Measurements from ENCODE around the gene PHKA2.

PHKA2 gene

GRCh38 chrX:18892899-18893298 is 91.0 kb downstream of the PHKA2 start:
- H3K4me2 ChIP-seq (ENCODE audit: low read depth, low read length, poor library complexity, severe bottlenecking) = no peak overlapping the region
- no peaks in the 10 kb centered on the region for H4K20me1 ChIP-seq (ENCODE audit: insufficient read depth, low read length, poor library complexity, severe bottlenecking)
- H3K4me1 ChIP-seq (ENCODE audit: insufficient read depth, low read length, poor library complexity, severe bottlenecking) = no peaks in the 10 kb centered on the region
- H3K36me3 ChIP-seq (ENCODE audit: insufficient read depth, low read length) = no peaks in the 10 kb centered on the region; the same call in 1 of the 2 replicates
- H3F3A ChIP-seq (ENCODE audit: low read depth) = no peaks in the 10 kb centered on the region
- H3K27me3 ChIP-seq (ENCODE audit: insufficient read depth, low read length, poor library complexity, severe bottlenecking) = no peaks in the 10 kb centered on the region
- no peak overlapping the region for H3K4me3 ChIP-seq (ENCODE audit: low read length, poor library complexity, severe bottlenecking)
- no peaks in the 10 kb centered on the region for H3K9me3 ChIP-seq (ENCODE audit: insufficient read depth, low read depth, low read length)
- H3K9me2 ChIP-seq (replicated peaks; ENCODE audit: low read depth, low read length) = no peaks in the 10 kb centered on the region
- H3K79me2 ChIP-seq (ENCODE audit: insufficient read depth, low read length) = no peaks in the 10 kb centered on the region
- no peak overlapping the region for H3K9ac ChIP-seq (ENCODE audit: low read depth, low read length, poor library complexity, severe bottlenecking)
- no peak for TF ChIP-seq CTCF (conservative IDR thresholded peaks at IDR 0.05; ENCODE audit: low read length)
- TF ChIP-seq EZH2phosphoT487 (IDR thresholded peaks at IDR 0.05; ENCODE audit: borderline replicate concordance) = no peak
- H2AFZ ChIP-seq (ENCODE audit: low read length) = no peak overlapping the region

GRCh38 chrX:18891548-18891945 is 92.4 kb downstream of the PHKA2 start:
- Histone ChIP-seq H2AFZ (ENCODE audit: low read length) (no peak overlapping the region), H3K9ac (ENCODE audit: low read depth, low read length, poor library complexity, severe bottlenecking) (no peak overlapping the region), H3F3A (ENCODE audit: low read depth) (no peaks in the 10 kb centered on the region), H3K36me3 (ENCODE audit: insufficient read depth, low read length) (no peaks in the 10 kb centered on the region; the same call in 1 of the 2 replicates), H3K9me3 (ENCODE audit: insufficient read depth, low read depth, low read length) (no peaks in the 10 kb centered on the region), H3K4me3 (ENCODE audit: low read length, poor library complexity, severe bottlenecking) (no peak overlapping the region), H3K4me1 (ENCODE audit: insufficient read depth, low read length, poor library complexity, severe bottlenecking) (no peaks in the 10 kb centered on the region), H3K79me2 (ENCODE audit: insufficient read depth, low read length) (no peaks in the 10 kb centered on the region), H3K4me2 (ENCODE audit: low read depth, low read length, poor library complexity, severe bottlenecking) (no peak overlapping the region), H4K20me1 (ENCODE audit: insufficient read depth, low read length, poor library complexity, severe bottlenecking) (no peaks in the 10 kb centered on the region), H3K27me3 (ENCODE audit: insufficient read depth, low read length, poor library complexity, severe bottlenecking) (no peaks in the 10 kb centered on the region), H3K9me2 (replicated peaks; ENCODE audit: low read depth, low read length) (no peaks in the 10 kb centered on the region)
- TF ChIP-seq EZH2phosphoT487 (IDR thresholded peaks at IDR 0.05; ENCODE audit: borderline replicate concordance) (no peak), CTCF (conservative IDR thresholded peaks at IDR 0.05; ENCODE audit: low read length) (no peak)

GRCh38 chrX:18890724-18891547 is 93.0 kb downstream of the PHKA2 start:
- no peaks in the 10 kb centered on the region for H3K9me3 ChIP-seq (ENCODE audit: insufficient read depth, low read depth, low read length)
- no peaks in the 10 kb centered on the region; the same call in 1 of the 2 replicates for H3K36me3 ChIP-seq (ENCODE audit: insufficient read depth, low read length)
- no peak overlapping the region for H3K9ac ChIP-seq (ENCODE audit: low read depth, low read length, poor library complexity, severe bottlenecking)
- H3K9me2 ChIP-seq (replicated peaks; ENCODE audit: low read depth, low read length) = no peaks in the 10 kb centered on the region
- H3K79me2 ChIP-seq (ENCODE audit: insufficient read depth, low read length) = no peaks in the 10 kb centered on the region
- TF ChIP-seq CTCF (conservative IDR thresholded peaks at IDR 0.05; ENCODE audit: low read length) (no peak), EZH2phosphoT487 (IDR thresholded peaks at IDR 0.05; ENCODE audit: borderline replicate concordance) (no peak)
- H3K4me3 ChIP-seq (ENCODE audit: low read length, poor library complexity, severe bottlenecking) = no peak overlapping the region
- no peaks in the 10 kb centered on the region for H3F3A ChIP-seq (ENCODE audit: low read depth)
- no peak overlapping the region for H2AFZ ChIP-seq (ENCODE audit: low read length)
- no peaks in the 10 kb centered on the region for H3K4me1 ChIP-seq (ENCODE audit: insufficient read depth, low read length, poor library complexity, severe bottlenecking)
- no peak overlapping the region for H3K4me2 ChIP-seq (ENCODE audit: low read depth, low read length, poor library complexity, severe bottlenecking)
- no peaks in the 10 kb centered on the region for H4K20me1 ChIP-seq (ENCODE audit: insufficient read depth, low read length, poor library complexity, severe bottlenecking)
- H3K27me3 ChIP-seq (ENCODE audit: insufficient read depth, low read length, poor library complexity, severe bottlenecking) = no peaks in the 10 kb centered on the region

Measured in Loucy (cell line).